ENCODE results near the gene NEURL2. TPM values are rescaled to one million over a fixed set of nuclear protein-coding genes. Genes with fewer than 3 reads are reported as not detected.

NEURL2 gene
- total RNA-seq, 4 donors from 2014 or later = 12.6 to 17.4 (median 16.1) TPM

DNA sequence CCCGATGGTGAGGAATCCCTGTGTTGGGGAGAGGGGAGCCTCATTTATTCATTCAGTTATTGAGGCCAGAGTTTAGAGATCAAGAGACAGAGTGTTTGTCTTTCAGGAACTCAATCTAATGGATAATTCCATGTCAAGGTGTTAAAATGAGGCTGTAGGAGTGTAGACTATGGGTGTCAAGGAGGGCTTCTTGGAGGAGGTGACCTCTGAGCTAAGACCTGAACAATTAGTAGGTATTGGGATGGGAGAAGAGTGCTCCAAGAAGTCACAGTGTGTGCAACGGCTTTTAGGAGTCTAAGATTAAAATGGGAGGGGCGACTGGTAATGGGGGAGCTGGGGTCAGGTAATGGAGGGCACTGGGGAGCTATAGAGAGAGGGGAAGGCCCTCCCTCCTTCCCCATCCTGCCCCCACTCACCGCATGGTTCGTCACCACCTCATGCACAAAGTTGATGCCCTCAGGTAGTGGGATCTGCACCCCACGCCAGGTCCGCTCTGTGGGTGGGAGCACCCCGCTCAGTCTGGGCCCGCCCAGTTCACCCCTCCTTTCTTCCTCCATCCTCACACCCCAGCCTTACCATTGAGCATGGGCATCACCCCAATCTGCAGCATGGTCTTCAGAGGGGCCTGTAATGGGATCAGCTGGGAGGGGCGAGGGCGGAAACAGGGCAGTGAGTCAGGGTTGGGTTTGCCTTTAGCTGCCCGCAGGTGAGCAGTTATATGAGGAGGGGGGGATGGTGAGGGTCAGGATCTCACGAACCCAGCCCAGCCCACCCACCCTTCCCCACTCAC is 8.2 kb upstream of the NEURL2 start:
- Histone ChIP-seq H3K4me1 (no peaks in the 10 kb centered on the region), H3K36me3 (peaks cover 6 to 8% of the 10 kb centered on the region in 2 donors), H3K4me3 (replicated peaks in 1 of 3) (no peak overlapping the region), H3K9me3 (no peaks in the 10 kb centered on the region), H3K27me3 (no peaks in the 10 kb centered on the region), H3K27ac (no peak overlapping the region)
- intact Hi-C loops (cut with DNase I) = no loop called here
- WGBS, 2 donors = 88 to 90% methylated on average over 13 of the region's 13 CpGs
- no peak for DNase-seq
- TF ChIP-seq, protein P1, sequence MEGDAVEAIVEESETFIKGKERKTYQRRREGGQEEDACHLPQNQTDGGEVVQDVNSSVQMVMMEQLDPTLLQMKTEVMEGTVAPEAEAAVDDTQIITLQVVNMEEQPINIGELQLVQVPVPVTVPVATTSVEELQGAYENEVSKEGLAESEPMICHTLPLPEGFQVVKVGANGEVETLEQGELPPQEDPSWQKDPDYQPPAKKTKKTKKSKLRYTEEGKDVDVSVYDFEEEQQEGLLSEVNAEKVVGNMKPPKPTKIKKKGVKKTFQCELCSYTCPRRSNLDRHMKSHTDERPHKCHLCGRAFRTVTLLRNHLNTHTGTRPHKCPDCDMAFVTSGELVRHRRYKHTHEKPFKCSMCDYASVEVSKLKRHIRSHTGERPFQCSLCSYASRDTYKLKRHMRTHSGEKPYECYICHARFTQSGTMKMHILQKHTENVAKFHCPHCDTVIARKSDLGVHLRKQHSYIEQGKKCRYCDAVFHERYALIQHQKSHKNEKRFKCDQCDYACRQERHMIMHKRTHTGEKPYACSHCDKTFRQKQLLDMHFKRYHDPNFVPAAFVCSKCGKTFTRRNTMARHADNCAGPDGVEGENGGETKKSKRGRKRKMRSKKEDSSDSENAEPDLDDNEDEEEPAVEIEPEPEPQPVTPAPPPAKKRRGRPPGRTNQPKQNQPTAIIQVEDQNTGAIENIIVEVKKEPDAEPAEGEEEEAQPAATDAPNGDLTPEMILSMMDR (IDR thresholded peaks at IDR 0.05) = no peak
- no peak for TF ChIP-seq POLR2A (IDR thresholded peaks at IDR 0.05)

DNA sequence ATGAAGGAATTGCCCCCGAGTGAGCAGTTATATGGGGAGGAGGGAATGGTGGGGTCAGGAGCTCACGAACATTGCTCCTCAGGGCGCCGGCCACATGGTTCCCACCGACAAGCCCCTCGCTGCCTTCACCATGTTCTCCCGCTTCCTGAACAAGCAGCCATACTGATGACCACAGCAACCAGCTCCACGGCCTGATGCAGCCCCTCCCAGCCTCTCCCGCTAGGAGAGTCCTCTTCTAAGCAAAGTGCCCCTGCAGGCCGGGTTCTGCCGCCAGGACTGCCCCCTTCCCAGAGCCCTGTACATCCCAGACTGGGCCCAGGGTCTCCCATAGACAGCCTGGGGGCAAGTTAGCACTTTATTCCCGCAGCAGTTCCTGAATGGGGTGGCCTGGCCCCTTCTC is 7.3 kb upstream of the NEURL2 start:
- intact Hi-C loops (cut with DNase I) = no loop called here
- TF ChIP-seq POLR2A (IDR thresholded peaks at IDR 0.05) = no peak
- TF ChIP-seq, protein P1 (IDR thresholded peaks at IDR 0.05) = no peak
- no peak for DNase-seq
- Histone ChIP-seq H3K4me1 (no peaks in the 10 kb centered on the region), H3K27ac (no peak overlapping the region), H3K36me3 (peaks cover 6 to 9% of the 10 kb centered on the region in 2 donors), H3K27me3 (no peaks in the 10 kb centered on the region), H3K9me3 (no peaks in the 10 kb centered on the region), H3K4me3 (replicated peaks in 1 of 3) (no peak overlapping the region)
- WGBS, 2 donors = 85% methylated on average over 9 to 12 of the region's 12 CpGs

DNA sequence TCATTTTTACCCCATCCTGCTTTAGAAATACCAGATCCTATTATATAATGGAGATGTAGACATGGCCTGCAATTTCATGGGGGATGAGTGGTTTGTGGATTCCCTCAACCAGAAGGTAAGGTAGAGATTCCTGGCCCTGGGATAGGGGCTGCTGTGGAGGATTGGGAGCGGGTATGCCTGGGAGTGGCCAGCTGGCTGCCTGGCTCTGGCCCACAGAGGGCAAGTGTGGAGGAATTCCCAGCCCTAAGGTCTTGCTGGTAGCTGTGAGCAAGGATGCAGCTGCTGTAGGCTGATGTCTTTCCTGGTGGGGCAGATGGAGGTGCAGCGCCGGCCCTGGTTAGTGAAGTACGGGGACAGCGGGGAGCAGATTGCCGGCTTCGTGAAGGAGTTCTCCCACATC is 6.7 kb upstream of the NEURL2 start:
- 94 to 100% methylated on average over 5 to 7 of the region's 7 CpGs for WGBS, 2 donors
- Histone ChIP-seq H3K4me1 (no peaks in the 10 kb centered on the region), H3K27me3 (no peaks in the 10 kb centered on the region), H3K27ac (no peak overlapping the region), H3K4me3 (replicated peaks in 1 of 3) (no peak overlapping the region), H3K36me3 (peaks cover 6 to 9% of the 10 kb centered on the region in 2 donors), H3K9me3 (no peaks in the 10 kb centered on the region)
- DNase-seq = no peak
- TF ChIP-seq, protein P1 (IDR thresholded peaks at IDR 0.05) = no peak
- no peak for TF ChIP-seq POLR2A (IDR thresholded peaks at IDR 0.05)
- intact Hi-C loops (cut with DNase I) = no loop called here

DNA sequence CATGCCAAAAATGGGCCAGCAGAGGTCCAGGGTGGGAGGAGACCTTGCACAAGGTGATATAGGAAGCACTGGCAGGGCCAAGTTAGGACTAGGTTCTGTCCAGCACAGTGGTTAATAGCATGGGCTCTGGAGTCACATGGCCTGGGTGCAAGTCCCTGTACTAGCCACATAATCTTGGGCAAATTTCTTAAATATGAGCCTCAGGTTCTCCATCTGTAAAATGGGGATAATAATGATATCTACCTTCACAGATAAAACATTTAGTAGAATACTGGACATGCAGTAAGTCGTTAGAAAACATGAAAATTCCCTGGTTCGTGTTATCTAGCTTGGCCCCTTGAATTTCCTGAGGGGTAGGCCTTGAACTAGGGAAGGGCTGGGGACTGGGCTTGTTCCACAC is 6.3 kb upstream of the NEURL2 start:
- no peak overlapping the region for H3K4me3 ChIP-seq (replicated peaks in 1 of 3)
- H3K27ac ChIP-seq = no peak overlapping the region
- H3K4me1 ChIP-seq = peaks cover 1 to 2% of the 10 kb centered on the region in 2 donors
- TF ChIP-seq POLR2A (IDR thresholded peaks at IDR 0.05) = no peak
- TF ChIP-seq, protein P1 (IDR thresholded peaks at IDR 0.05) = no peak
- DNase-seq = no peak
- peaks cover 6 to 9% of the 10 kb centered on the region in 2 donors for H3K36me3 ChIP-seq
- H3K9me3 ChIP-seq = no peaks in the 10 kb centered on the region
- no peaks in the 10 kb centered on the region for H3K27me3 ChIP-seq
- intact Hi-C loops (cut with DNase I) = no loop called here
- 90 to 95% methylated on average over 2 of the region's 2 CpGs for WGBS, 2 donors

DNA sequence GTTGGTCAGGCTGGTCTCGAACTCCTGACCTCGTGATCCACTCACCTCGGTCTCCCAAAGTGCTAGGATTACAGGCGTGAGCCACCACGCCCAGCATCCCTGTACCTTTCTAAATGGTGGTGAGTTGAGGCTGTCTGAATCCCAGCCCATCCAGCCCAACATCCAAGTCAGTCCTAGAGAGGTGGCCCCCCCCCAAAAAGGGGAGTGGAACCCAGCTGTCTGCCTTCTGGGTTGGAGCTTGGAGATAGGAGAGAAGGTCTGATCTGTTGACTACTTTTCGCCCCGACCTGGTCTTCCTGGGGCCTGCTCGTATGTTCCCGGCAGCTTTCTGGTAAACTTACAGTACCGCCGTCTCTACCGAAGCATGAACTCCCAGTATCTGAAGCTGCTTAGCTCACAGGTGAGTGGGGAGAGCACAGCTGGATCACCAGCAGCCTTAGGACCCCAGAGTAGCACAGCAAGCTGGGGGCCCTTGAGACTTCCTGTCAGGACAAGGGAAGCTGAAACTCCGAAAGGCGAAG is 5.7 kb upstream of the NEURL2 start:
- 95 to 97% methylated on average over 12 to 14 of the region's 14 CpGs for WGBS, 2 donors
- Histone ChIP-seq H3K4me1 (peaks cover 7 to 8% of the 10 kb centered on the region in 2 donors), H3K27me3 (no peaks in the 10 kb centered on the region), H3K27ac (no peak overlapping the region), H3K9me3 (no peaks in the 10 kb centered on the region), H3K36me3 (peaks cover 6 to 9% of the 10 kb centered on the region in 2 donors), H3K4me3 (replicated peaks in 1 of 3) (no peak overlapping the region)
- DNase-seq = no peak
- no peak for TF ChIP-seq POLR2A (IDR thresholded peaks at IDR 0.05)
- TF ChIP-seq, protein P1 (IDR thresholded peaks at IDR 0.05) = no peak
- intact Hi-C loops (cut with DNase I) = no loop called here
